Stimulated activated CD8-positive, alpha-beta memory T cell treated with anti-CD3 and anti-CD28 coated beads, Interleukin-7, amount 100 ng/mL, for 4 hours (primary cell): Measurements from ENCODE around the gene MGMT.

Experiments
- DNase-seq, 2 donors: peaks; one replicate each; pipeline ENCODE4 v3.0.0-alpha.2; 2020; ENCODE audit warnings: low read depth in 2 of 2

Gene MGMT

GRCh38 chr10:129683920-129684319 lies 216.9 kb downstream of the MGMT start:
- no peak for DNase-seq

GRCh38 chr10:129685271-129685670 lies 218.2 kb downstream of the MGMT start:
- DNase-seq, result no peak

- no peak for DNase-seq
Measured at GRCh38 chr10:129689671-129690071, 222.6 kb downstream of the MGMT start.

GRCh38 chr10:129690248-129691070 lies 223.4 kb downstream of the MGMT start:
- no peak for DNase-seq

GRCh38 chr10:129692695-129693094 lies 225.7 kb downstream of the MGMT start:
- no peak for DNase-seq

- DNase-seq, result no peak
Measured at GRCh38 chr10:129693382-129693781, 226.3 kb downstream of the MGMT start.

- no peak for DNase-seq
Measured at GRCh38 chr10:129694184-129694583, 227.1 kb downstream of the MGMT start.

- no peak for DNase-seq
Measured at GRCh38 chr10:129694691-129695243, 227.7 kb downstream of the MGMT start.

- DNase-seq, result no peak
Measured at GRCh38 chr10:129695671-129696070, 228.6 kb downstream of the MGMT start.

GRCh38 chr10:129696636-129697035 lies 229.6 kb downstream of the MGMT start:
- no peak for DNase-seq

- no peak for DNase-seq
Measured at GRCh38 chr10:129697463-129698247, 230.6 kb downstream of the MGMT start.

GRCh38 chr10:129699722-129700340 lies 232.8 kb downstream of the MGMT start:
- no peak for DNase-seq

- no peak for DNase-seq
Measured at GRCh38 chr10:129702605-129703004, 235.6 kb downstream of the MGMT start.

GRCh38 chr10:129703287-129704137 lies 236.5 kb downstream of the MGMT start:
- DNase-seq, result no peak

GRCh38 chr10:129704225-129704624 lies 237.2 kb downstream of the MGMT start:
- no peak for DNase-seq

- no peak for DNase-seq
Measured at GRCh38 chr10:129704786-129705525, 237.9 kb downstream of the MGMT start.

- no peak for DNase-seq
Measured at GRCh38 chr10:129705676-129706075, 238.6 kb downstream of the MGMT start.

GRCh38 chr10:129706081-129706480 lies 239.0 kb downstream of the MGMT start:
- no peak for DNase-seq

- DNase-seq, result no peak
Measured at GRCh38 chr10:129706523-129706922, 239.5 kb downstream of the MGMT start.
